K562 (cell line): Measurements from ENCODE around the gene MAPK4. TPM values are rescaled to one million over a fixed set of nuclear protein-coding genes. Genes with fewer than 3 reads are reported as not detected.

ENCODE experiments used
- ATAC-seq: fragments of 200-7000 bp; cut with Tn5 transposase; 3 replicates; pipeline ENCODE4 v1.9.1; 2020; ENCODE audit warnings: moderate library complexity
- BruUV-seq: library from RNA; stranded (reverse); fragments of 400-500 nt; replicated peaks from 2 replicates; lab custom pipeline; 2021; lab: Mats Ljungman, UMichigan
- CTCF ChIA-PET: fragments of 300-600 bp; formaldehyde crosslinking; extraction: SDS; loops from one replicate; lab custom pipeline; 2021; ENCODE audit warnings: low intra/inter-chr PET ratio; lab: Yijun Ruan, JAX
- POLR2A ChIA-PET: fragments of 300-600, 350-650 bp; sonication (Branson Sonifier 250); formaldehyde crosslinking; extraction: SDS; loops from one replicate; lab custom pipeline; 2021; ENCODE audit warnings: antibody characterized with exemption, inconsistent platforms; lab: Yijun Ruan, JAX
- DNase-seq, 4 experiments: peaks; one replicate each; pipeline versions ENCODE4 v3.0.0 to v3.0.0-alpha.2; 2011 to 2018; ENCODE audit warnings: low spot score in 3 of 4, mixed read lengths in 3 of 4; ENCODE audit errors: extremely low read depth in 1 of 4
- FAIRE-seq: peaks from 2 replicates; lab custom pipeline; 2011; peaks lifted over from hg19 to GRCh38; lab: Jason Lieb, UNC
- H2AFZ ChIP-seq: 2 replicates; pipeline ENCODE4 v1.6.0; 2011; ENCODE audit warnings: low read depth, low read length, control low read depth, inconsistent platforms
- H3K27ac ChIP-seq: fragments of 200-600 bp; 3 replicates; pipeline ENCODE4 v1.8.0; 2011; ENCODE audit warnings: low read depth, mild to moderate bottlenecking, control low read depth, inconsistent platforms, low read length, moderate library complexity, mixed read lengths; ENCODE audit errors: extremely low read depth
- H3K27me3 ChIP-seq, 2 experiments: fragments of 300-600 bp in 1 of 2; 2 replicates in 1 of 2; 3 replicates in 1 of 2; pipeline versions ENCODE4 v1.6.0 to v1.8.0; 2011; ENCODE audit warnings: inconsistent platforms in 2 of 2, low read length in 2 of 2, mild to moderate bottlenecking in 1 of 2, mixed read lengths in 1 of 2, moderate library complexity in 1 of 2; ENCODE audit not compliant: control insufficient read depth in 2 of 2, insufficient read depth in 2 of 2
- H3K36me3 ChIP-seq: fragments of 300-600 bp; 3 replicates; pipeline ENCODE4 v1.8.0; 2011; ENCODE audit warnings: mild to moderate bottlenecking, low read length, inconsistent platforms; ENCODE audit not compliant: control insufficient read depth, insufficient read depth
- H3K4me1 ChIP-seq, 2 experiments: fragments of 200-600 bp in 1 of 2; replicated peaks in 1 of 2; 2 replicates in 1 of 2; 3 replicates in 1 of 2; pipeline versions ENCODE4 v1.5.1 to v1.8.0; 2011; ENCODE audit warnings: inconsistent platforms in 2 of 2, low read length in 2 of 2, mild to moderate bottlenecking in 1 of 2, mixed read lengths in 1 of 2, moderate library complexity in 1 of 2; ENCODE audit not compliant: control insufficient read depth in 2 of 2, insufficient read depth in 2 of 2
- H3K4me2 ChIP-seq: 2 replicates; pipeline ENCODE4 v1.6.1; 2011; ENCODE audit warnings: low read length, control low read depth, inconsistent platforms, mixed read lengths; ENCODE audit not compliant: insufficient read depth
- H3K4me3 ChIP-seq: fragments of 200-600 bp; sonication (generic), shearing (Covaris generic); 2 replicates; pipeline ENCODE4 v1.5.1; 2016; ENCODE audit warnings: control low read depth, inconsistent platforms
- H3K79me2 ChIP-seq: fragments of 200-600 bp; 3 replicates; pipeline ENCODE4 v1.8.0; 2011; ENCODE audit warnings: low read length, inconsistent platforms; ENCODE audit not compliant: control insufficient read depth, insufficient read depth
- H3K9ac ChIP-seq, 2 experiments: 2 replicates each; pipeline versions ENCODE4 v1.6.0 to v1.6.1; 2011; ENCODE audit warnings: low read depth in 2 of 2, low read length in 2 of 2, control low read depth in 1 of 2, inconsistent platforms in 1 of 2, mild to moderate bottlenecking in 1 of 2, mixed read lengths in 1 of 2; ENCODE audit not compliant: insufficient read depth in 1 of 2
- H3K9me1 ChIP-seq: one replicate; pipeline ENCODE4 v1.6.0; 2011; ENCODE audit warnings: inconsistent platforms, mild to moderate bottlenecking, low read length, moderate library complexity; ENCODE audit not compliant: control insufficient read depth, insufficient read depth
- H3K9me3 ChIP-seq: replicated peaks from 2 replicates; pipeline ENCODE4 v1.5.1; 2011; ENCODE audit warnings: low read depth, low read length, inconsistent platforms; ENCODE audit not compliant: control insufficient read depth, insufficient read depth
- H4K20me1 ChIP-seq: replicated peaks from 2 replicates; pipeline ENCODE4 v1.6.1; 2011; ENCODE audit warnings: low read length, inconsistent platforms, mixed read lengths; ENCODE audit not compliant: control insufficient read depth, insufficient read depth
- ETV5 ChIP-seq: sonication (generic); formaldehyde crosslinking; IDR thresholded peaks from 2 replicates; pipeline ENCODE4 v1.4.0; 2020; ENCODE audit warnings: low read depth, mild to moderate bottlenecking, missing genetic modification reagents
- FOXJ2 ChIP-seq: fragments of 200-800 bp; sonication (Bioruptor generic); IDR thresholded peaks from 2 replicates; pipeline ENCODE4 v1.6.1; 2016; ENCODE audit warnings: missing genetic modification characterization, missing compliant biosample characterization
- HCFC1 ChIP-seq: IDR thresholded peaks from 2 replicates; pipeline ENCODE4 v1.6.1; 2012; ENCODE audit warnings: low read depth, low read length, improper control_type of control experiment
- KHSRP ChIP-seq: fragments of 450-650 bp; IDR thresholded peaks from 2 replicates; pipeline ENCODE4 v1.6.1; 2017
- MCM2 ChIP-seq: fragments of 450-650 bp; IDR thresholded peaks from 2 replicates; pipeline ENCODE4 v1.6.1; 2017; ENCODE audit warnings: low read depth, mild to moderate bottlenecking
- NRF1 ChIP-seq, 2 experiments: fragments of 450-650 bp; IDR thresholded peaks in 1 of 2; conservative IDR thresholded peaks in 1 of 2; 2 replicates each; pipeline ENCODE4 v1.6.1; 2014; ENCODE audit warnings: mild to moderate bottlenecking in 2 of 2
- SAFB2 ChIP-seq: fragments of 200-400 bp; formaldehyde crosslinking; IDR thresholded peaks from 2 replicates; pipeline ENCODE4 v1.6.1; 2018; ENCODE audit warnings: borderline replicate concordance, low read length, low read depth, moderate library complexity; ENCODE audit not compliant: severe bottlenecking
- ZNF134 ChIP-seq: fragments of 250-450 bp; sonication (Bioruptor Pico); conservative IDR thresholded peaks from 2 replicates; pipeline ENCODE4 v1.4.0; 2020
- ZNF507 ChIP-seq: conservative IDR thresholded peaks from 2 replicates; pipeline ENCODE4 v1.6.1; 2017; ENCODE audit warnings: missing genetic modification characterization, missing compliant biosample characterization
- ZNF644 ChIP-seq: fragments of 200-800 bp; sonication (Bioruptor generic); IDR thresholded peaks from 2 replicates; pipeline ENCODE4 v1.6.1; 2016; ENCODE audit warnings: low read depth, missing genetic modification characterization, missing compliant biosample characterization
- whole genome bisulfite sequencing: fragments of 100-300 bp; shearing (Covaris generic); methylation state at CpG from one replicate; pipeline ENCODE4 v1.1.6; 2016; ENCODE audit warnings: low coverage, mixed read lengths; ENCODE audit not compliant: insufficient coverage; ENCODE audit errors: missing lambda C conversion rate; 5-methylcytosine and 5-hydroxymethylcytosine counted together
- in situ Hi-C: fragments of 300-500 bp; cut with MboI; formaldehyde crosslinking; loops from 4 replicates; pipeline ENCODE4 v1.15.0; 2018; ENCODE audit warnings: inconsistent platforms, mixed read lengths
- intact Hi-C: fragments of 100-400 bp; cut with micrococcal nuclease; formaldehyde crosslinking; loops from 2 replicates; pipeline ENCODE4 v1.14.2; 2022
- polyA plus RNA-seq, 8 experiments: library from polyadenylated mRNA; depleted of rRNA in 4 of 8; stranded (reverse) in 5 of 8; unstranded in 3 of 8; fragments of >200 nt; fragmentation: Nextera tagmentation in 2 of 8; fragmentation: Illumina TruSeq in 1 of 8; extraction: Ambion mirVana in 2 of 8; extraction: Trizol in 1 of 8; gene quantifications; 2 replicates each; pipeline versions ENCODE4 v1.2.1 to v1.2.3, GENCODE V29; 2011 to 2014; ENCODE audit warnings: inconsistent platforms in 1 of 8, missing spikeins in 1 of 8
- total RNA-seq, 7 experiments: library from RNA; depleted of rRNA in 6 of 7; stranded (reverse); fragments of >200 nt in 6 of 7; fragmentation: Illumina TruSeq in 2 of 7; extraction: Trizol in 2 of 7; gene quantifications; 2 replicates each; pipeline versions ENCODE4 v1.2.1 to v1.2.3, GENCODE V29; 2011 to 2021; ENCODE audit warnings: low replicate concordance in 1 of 7
- TF ChIP-seq, protein P1 (sequence below): sonication (generic); formaldehyde crosslinking; IDR thresholded peaks from 2 replicates; pipeline ENCODE4 v1.9.0; 2022; ENCODE audit warnings: mild to moderate bottlenecking, missing genetic modification reagents
- TF ChIP-seq, protein P2 (sequence below): sonication (generic); formaldehyde crosslinking; IDR thresholded peaks from 2 replicates; pipeline ENCODE4 v1.8.0; 2023; ENCODE audit warnings: missing genetic modification reagents, mild to moderate bottlenecking, borderline replicate concordance
- TF ChIP-seq, protein P3 (sequence below): fragments of 450-650 bp; IDR thresholded peaks from 2 replicates; pipeline ENCODE4 v1.6.1; 2017; ENCODE audit warnings: antibody characterized with exemption, mild to moderate bottlenecking

Gene MAPK4
- total and polyA plus RNA-seq, 9 of the 15 experiments (the other 6 are each of a cell fraction or from before 2014, with no cell fraction given) = not detected

- 0% methylated on average over 11 of the region's 19 CpGs for WGBS
- no peak overlapping the region for H2AFZ ChIP-seq
- H3K27ac ChIP-seq = no peak overlapping the region
- no peaks in the 10 kb centered on the region for H3K79me2 ChIP-seq
- no TSS peak for BruUV-seq
- ATAC-seq = no peak
- no peak overlapping the region for H3K9ac ChIP-seq
- intact Hi-C loops (no loop called here), in situ Hi-C loops (no loop called here)
- H3K36me3 ChIP-seq = no peaks in the 10 kb centered on the region
- H3K27me3 ChIP-seq = peaks cover 0 to 16% of the 10 kb centered on the region in 2 experiments; a peak in 3 of 5 replicates
- FAIRE-seq = no peak
- H3K4me1 ChIP-seq = no peaks in the 10 kb centered on the region
- no peak overlapping the region for H3K4me2 ChIP-seq
- POLR2A ChIA-PET = no interaction called here
- no peak overlapping the region for H3K4me3 ChIP-seq
- DNase-seq = no peak
- CTCF ChIA-PET = no interaction called here
- no peaks in the 10 kb centered on the region for H3K9me3 ChIP-seq
- H3K9me1 ChIP-seq = no peaks in the 10 kb centered on the region
- no peaks in the 10 kb centered on the region for H4K20me1 ChIP-seq
- TF ChIP-seq ZNF507 (tag) (no peak), MCM2 (no peak), ETV5 (CRISPR knock-in tag) (no peak), FOXJ2 (tag) (no peak), NRF1 (conservative IDR thresholded peaks at IDR 0.05 in 1 of 2, IDR thresholded peaks at IDR 0.05 in 1 of 2) (no peak), ZNF644 (tag) (no peak), KHSRP (no peak), SAFB2 (no peak), ZNF134 (CRISPR knock-in tag) (no peak), HCFC1 (no peak)
- TF ChIP-seq, protein P1, sequence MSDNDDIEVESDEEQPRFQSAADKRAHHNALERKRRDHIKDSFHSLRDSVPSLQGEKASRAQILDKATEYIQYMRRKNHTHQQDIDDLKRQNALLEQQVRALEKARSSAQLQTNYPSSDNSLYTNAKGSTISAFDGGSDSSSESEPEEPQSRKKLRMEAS = no peak
- TF ChIP-seq, protein P2, sequence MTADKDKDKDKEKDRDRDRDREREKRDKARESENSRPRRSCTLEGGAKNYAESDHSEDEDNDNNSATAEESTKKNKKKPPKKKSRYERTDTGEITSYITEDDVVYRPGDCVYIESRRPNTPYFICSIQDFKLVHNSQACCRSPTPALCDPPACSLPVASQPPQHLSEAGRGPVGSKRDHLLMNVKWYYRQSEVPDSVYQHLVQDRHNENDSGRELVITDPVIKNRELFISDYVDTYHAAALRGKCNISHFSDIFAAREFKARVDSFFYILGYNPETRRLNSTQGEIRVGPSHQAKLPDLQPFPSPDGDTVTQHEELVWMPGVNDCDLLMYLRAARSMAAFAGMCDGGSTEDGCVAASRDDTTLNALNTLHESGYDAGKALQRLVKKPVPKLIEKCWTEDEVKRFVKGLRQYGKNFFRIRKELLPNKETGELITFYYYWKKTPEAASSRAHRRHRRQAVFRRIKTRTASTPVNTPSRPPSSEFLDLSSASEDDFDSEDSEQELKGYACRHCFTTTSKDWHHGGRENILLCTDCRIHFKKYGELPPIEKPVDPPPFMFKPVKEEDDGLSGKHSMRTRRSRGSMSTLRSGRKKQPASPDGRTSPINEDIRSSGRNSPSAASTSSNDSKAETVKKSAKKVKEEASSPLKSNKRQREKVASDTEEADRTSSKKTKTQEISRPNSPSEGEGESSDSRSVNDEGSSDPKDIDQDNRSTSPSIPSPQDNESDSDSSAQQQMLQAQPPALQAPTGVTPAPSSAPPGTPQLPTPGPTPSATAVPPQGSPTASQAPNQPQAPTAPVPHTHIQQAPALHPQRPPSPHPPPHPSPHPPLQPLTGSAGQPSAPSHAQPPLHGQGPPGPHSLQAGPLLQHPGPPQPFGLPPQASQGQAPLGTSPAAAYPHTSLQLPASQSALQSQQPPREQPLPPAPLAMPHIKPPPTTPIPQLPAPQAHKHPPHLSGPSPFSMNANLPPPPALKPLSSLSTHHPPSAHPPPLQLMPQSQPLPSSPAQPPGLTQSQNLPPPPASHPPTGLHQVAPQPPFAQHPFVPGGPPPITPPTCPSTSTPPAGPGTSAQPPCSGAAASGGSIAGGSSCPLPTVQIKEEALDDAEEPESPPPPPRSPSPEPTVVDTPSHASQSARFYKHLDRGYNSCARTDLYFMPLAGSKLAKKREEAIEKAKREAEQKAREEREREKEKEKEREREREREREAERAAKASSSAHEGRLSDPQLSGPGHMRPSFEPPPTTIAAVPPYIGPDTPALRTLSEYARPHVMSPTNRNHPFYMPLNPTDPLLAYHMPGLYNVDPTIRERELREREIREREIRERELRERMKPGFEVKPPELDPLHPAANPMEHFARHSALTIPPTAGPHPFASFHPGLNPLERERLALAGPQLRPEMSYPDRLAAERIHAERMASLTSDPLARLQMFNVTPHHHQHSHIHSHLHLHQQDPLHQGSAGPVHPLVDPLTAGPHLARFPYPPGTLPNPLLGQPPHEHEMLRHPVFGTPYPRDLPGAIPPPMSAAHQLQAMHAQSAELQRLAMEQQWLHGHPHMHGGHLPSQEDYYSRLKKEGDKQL = no peak
- TF ChIP-seq, protein P3, sequence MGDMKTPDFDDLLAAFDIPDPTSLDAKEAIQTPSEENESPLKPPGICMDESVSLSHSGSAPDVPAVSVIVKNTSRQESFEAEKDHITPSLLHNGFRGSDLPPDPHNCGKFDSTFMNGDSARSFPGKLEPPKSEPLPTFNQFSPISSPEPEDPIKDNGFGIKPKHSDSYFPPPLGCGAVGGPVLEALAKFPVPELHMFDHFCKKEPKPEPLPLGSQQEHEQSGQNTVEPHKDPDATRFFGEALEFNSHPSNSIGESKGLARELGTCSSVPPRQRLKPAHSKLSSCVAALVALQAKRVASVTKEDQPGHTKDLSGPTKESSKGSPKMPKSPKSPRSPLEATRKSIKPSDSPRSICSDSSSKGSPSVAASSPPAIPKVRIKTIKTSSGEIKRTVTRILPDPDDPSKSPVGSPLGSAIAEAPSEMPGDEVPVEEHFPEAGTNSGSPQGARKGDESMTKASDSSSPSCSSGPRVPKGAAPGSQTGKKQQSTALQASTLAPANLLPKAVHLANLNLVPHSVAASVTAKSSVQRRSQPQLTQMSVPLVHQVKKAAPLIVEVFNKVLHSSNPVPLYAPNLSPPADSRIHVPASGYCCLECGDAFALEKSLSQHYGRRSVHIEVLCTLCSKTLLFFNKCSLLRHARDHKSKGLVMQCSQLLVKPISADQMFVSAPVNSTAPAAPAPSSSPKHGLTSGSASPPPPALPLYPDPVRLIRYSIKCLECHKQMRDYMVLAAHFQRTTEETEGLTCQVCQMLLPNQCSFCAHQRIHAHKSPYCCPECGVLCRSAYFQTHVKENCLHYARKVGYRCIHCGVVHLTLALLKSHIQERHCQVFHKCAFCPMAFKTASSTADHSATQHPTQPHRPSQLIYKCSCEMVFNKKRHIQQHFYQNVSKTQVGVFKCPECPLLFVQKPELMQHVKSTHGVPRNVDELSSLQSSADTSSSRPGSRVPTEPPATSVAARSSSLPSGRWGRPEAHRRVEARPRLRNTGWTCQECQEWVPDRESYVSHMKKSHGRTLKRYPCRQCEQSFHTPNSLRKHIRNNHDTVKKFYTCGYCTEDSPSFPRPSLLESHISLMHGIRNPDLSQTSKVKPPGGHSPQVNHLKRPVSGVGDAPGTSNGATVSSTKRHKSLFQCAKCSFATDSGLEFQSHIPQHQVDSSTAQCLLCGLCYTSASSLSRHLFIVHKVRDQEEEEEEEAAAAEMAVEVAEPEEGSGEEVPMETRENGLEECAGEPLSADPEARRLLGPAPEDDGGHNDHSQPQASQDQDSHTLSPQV = no peak
Measured at GRCh38 chr18:50545936-50546335, 14.0 kb upstream of the MAPK4 start.
